Neural cell (in vitro differentiated cells): Measurements from ENCODE around the gene RPS24.

Experiments
- POLR2AphosphoS5 ChIP-seq: IDR thresholded peaks from 2 replicates; pipeline ENCODE4 v1.6.1; 2012
- TAF1 ChIP-seq: IDR thresholded peaks from 2 replicates; pipeline ENCODE4 v1.6.1; 2012; ENCODE audit warnings: low read depth
- TF ChIP-seq, protein P1 (sequence below): fragments of 450-650 bp; IDR thresholded peaks from 2 replicates; pipeline ENCODE4 v1.5.1; 2014; ENCODE audit warnings: antibody characterized with exemption, mild to moderate bottlenecking, moderate library complexity; ENCODE audit not compliant: poor library complexity, severe bottlenecking

DNA sequence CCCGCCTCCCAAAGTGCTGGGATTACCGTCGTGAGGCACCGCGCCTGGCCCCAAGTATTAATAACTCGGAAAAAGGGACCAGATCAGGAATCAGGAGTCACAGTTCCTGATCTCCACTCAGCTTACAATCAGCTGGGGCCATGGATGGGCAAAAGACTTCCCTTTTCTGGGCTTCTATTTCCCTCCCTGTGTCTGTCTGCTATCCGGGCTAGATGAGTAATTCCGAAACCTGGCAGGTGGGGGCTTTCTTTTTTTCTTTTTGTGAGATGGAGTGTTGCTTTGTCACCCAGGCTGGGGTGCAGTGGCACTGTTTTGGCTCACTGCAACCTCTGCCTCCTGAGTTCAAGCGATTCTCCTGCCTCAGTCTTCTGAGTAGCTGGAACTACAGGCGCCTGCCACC, 11.6 kb downstream of the RPS24 start:
- TF ChIP-seq, protein P1, sequence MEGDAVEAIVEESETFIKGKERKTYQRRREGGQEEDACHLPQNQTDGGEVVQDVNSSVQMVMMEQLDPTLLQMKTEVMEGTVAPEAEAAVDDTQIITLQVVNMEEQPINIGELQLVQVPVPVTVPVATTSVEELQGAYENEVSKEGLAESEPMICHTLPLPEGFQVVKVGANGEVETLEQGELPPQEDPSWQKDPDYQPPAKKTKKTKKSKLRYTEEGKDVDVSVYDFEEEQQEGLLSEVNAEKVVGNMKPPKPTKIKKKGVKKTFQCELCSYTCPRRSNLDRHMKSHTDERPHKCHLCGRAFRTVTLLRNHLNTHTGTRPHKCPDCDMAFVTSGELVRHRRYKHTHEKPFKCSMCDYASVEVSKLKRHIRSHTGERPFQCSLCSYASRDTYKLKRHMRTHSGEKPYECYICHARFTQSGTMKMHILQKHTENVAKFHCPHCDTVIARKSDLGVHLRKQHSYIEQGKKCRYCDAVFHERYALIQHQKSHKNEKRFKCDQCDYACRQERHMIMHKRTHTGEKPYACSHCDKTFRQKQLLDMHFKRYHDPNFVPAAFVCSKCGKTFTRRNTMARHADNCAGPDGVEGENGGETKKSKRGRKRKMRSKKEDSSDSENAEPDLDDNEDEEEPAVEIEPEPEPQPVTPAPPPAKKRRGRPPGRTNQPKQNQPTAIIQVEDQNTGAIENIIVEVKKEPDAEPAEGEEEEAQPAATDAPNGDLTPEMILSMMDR, result no peak
- TF ChIP-seq TAF1 (no peak), POLR2AphosphoS5 (no peak)
